ENCODE measurements around the gene CRYBA1. TPM values are rescaled to one million over a fixed set of nuclear protein-coding genes. Genes with fewer than 3 reads are reported as not detected.

Gene CRYBA1
- total and polyA plus RNA-seq, 3 experiments from 2014 or later: not detected

DNA sequence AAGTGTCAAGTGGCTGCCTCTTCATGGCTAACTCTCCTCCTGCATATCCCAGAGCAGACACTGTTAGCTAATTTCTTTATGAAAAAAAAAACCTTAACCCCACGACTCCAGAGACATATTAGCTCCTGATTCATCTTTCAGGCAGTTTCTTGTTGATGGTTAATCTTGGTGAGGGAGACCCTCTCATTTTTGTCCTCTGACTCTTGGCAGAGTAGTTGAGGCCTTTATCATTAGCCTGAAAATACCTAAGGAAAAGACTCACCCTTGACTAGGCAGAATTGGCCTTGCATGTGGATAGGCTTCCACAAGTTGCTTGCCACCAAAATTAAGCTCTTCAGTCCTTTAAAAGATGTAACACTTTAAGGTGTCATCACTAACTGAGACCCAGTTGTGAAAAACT lies 4.0 kb downstream of the CRYBA1 start:
- CTCF ChIA-PET: interaction anchor here (0.9 to 1.8 kb wide), 5 partner anchors 13 to 119 kb away, joined by 3 to 7 read pairs (median 3); no protein-coding TSS in a partner anchor
- peaks cover 0 to 17% (median 3%) of the 10 kb centered on the region in 3 donors for H3K36me3 Mint-ChIP-seq

DNA sequence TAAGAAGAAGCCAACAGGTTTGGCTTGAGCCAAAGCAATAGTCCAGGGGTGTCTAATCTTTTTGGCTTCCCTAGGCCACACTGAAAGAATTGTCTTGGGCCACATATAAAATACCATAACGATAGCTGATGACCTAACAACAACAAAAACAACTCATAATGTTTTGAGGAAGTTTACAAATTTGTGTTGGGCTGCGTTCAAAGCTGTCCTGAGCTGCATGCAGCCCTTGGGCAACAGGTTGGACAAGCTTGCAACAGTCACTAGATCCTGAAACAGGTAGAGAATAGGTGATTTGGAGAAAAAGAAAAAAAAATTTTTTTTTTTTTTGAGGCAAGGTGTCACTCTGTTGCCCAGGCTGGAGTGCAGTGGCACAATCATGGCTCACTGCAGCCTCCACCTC lies 4.5 kb downstream of the CRYBA1 start:
- H3K9me3 ChIP-seq (ENCODE audit: low read length): no peaks in the 10 kb centered on the region
- Mint-ChIP-seq H3K9me3 (no peaks in the 10 kb centered on the region), H3K27me3 (no peaks in the 10 kb centered on the region), H3K36me3 (peaks cover 0 to 21% (median 3%) of the 10 kb centered on the region in 3 donors), H3K4me1 (peaks cover 4 to 8% (median 4%) of the 10 kb centered on the region in 3 donors), H3K27ac (no peak overlapping the region), H3K4me3 (no peak overlapping the region)
- DNase-seq: no peak
- H3K4me3 ChIP-seq (ENCODE audit: low read length): no peak overlapping the region
- H3K4me1 ChIP-seq (ENCODE audit: insufficient read depth, low read length): no peaks in the 10 kb centered on the region
- no peaks in the 10 kb centered on the region for H3K36me3 ChIP-seq (ENCODE audit: insufficient read depth, low read length)
- no peaks in the 10 kb centered on the region for H3K27me3 ChIP-seq (ENCODE audit: insufficient read depth, low read length, poor library complexity, severe bottlenecking)
- POLR2A ChIA-PET: no interaction called here
- no peak overlapping the region for H3K27ac ChIP-seq (ENCODE audit: low read depth, low read length)
- CTCF ChIA-PET: interaction anchor here (0.9 to 1.8 kb wide), 4 partner anchors 14 to 119 kb away, joined by 3 to 6 read pairs (median 3); no protein-coding TSS in a partner anchor

More for the DNA sequence above, 4.0 kb downstream of the CRYBA1 start:
- Mint-ChIP-seq H3K4me3 (no peak overlapping the region), H3K9me3 (no peaks in the 10 kb centered on the region), H3K4me1 (peaks cover 0 to 6% (median 4%) of the 10 kb centered on the region in 3 donors), H3K27ac (peak overlapping the region in 1 of 8 donors; percentile 14), H3K27me3 (no peaks in the 10 kb centered on the region)
- DNase-seq: no peak
- no peaks in the 10 kb centered on the region for H3K27me3 ChIP-seq (ENCODE audit: insufficient read depth, low read length, poor library complexity, severe bottlenecking)
- POLR2A ChIA-PET: no interaction called here
- H3K4me3 ChIP-seq (ENCODE audit: low read length): no peak overlapping the region
- H3K9me3 ChIP-seq (ENCODE audit: low read length): no peaks in the 10 kb centered on the region
- H3K27ac ChIP-seq (ENCODE audit: low read depth, low read length): no peak overlapping the region
- H3K4me1 ChIP-seq (ENCODE audit: insufficient read depth, low read length): no peaks in the 10 kb centered on the region
- no peaks in the 10 kb centered on the region for H3K36me3 ChIP-seq (ENCODE audit: insufficient read depth, low read length)

DNA sequence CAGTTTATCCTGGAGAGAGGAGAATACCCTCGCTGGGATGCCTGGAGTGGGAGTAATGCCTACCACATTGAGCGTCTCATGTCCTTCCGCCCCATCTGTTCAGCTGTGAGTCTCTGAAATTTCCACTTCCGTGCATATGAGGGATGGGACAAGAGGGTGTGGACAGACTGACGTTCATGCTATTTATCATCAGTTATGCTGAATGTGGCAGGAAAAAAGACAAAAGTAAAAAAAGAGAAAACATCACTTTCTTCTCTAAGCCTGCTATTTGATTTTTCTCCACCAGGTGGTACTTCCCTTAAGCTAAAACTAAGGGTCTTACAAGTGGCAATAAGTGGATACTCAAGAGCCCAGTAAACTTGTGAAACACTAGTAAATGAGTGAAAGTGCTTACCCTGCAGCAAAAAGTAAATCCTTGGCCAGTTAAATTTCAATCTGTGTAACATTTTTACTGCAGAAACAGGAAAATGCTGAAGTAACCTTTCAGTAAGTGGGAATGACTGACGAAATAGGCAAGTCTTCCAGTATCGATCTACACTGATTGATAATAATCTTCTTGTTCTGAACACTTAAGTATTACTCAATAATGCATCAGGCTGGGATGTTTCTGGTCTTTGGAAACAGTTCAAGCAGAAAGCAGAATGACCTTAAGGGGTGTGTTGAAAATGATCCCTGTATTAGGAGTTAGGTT lies 5.6 kb downstream of the CRYBA1 start:
- Mint-ChIP-seq H3K4me1 (peaks cover 12 to 17% (median 12%) of the 10 kb centered on the region in 3 donors), H3K4me3 (no peak overlapping the region), H3K9me3 (no peaks in the 10 kb centered on the region), H3K36me3 (peaks cover 0 to 29% (median 4%) of the 10 kb centered on the region in 3 donors), H3K27me3 (no peaks in the 10 kb centered on the region), H3K27ac (peak overlapping the region in 3 of 8 donors; percentile 8 to 83 (median 75))
- H3K9me3 ChIP-seq (ENCODE audit: low read length): no peaks in the 10 kb centered on the region
- CTCF ChIA-PET: interaction anchor here (1.0 to 1.8 kb wide), 3 partner anchors 15 to 40 kb away, joined by 3 to 6 read pairs (median 3); no protein-coding TSS in a partner anchor
- POLR2A ChIA-PET: no interaction called here
- no peaks in the 10 kb centered on the region for H3K36me3 ChIP-seq (ENCODE audit: insufficient read depth, low read length)
- peak in 1 of 5 donors; percentile 9 for DNase-seq
- no peaks in the 10 kb centered on the region for H3K4me1 ChIP-seq (ENCODE audit: insufficient read depth, low read length)
- no peaks in the 10 kb centered on the region for H3K27me3 ChIP-seq (ENCODE audit: insufficient read depth, low read length, poor library complexity, severe bottlenecking)
- no peak overlapping the region for H3K27ac ChIP-seq (ENCODE audit: low read depth, low read length)
- H3K4me3 ChIP-seq (ENCODE audit: low read length): no peak overlapping the region

DNA sequence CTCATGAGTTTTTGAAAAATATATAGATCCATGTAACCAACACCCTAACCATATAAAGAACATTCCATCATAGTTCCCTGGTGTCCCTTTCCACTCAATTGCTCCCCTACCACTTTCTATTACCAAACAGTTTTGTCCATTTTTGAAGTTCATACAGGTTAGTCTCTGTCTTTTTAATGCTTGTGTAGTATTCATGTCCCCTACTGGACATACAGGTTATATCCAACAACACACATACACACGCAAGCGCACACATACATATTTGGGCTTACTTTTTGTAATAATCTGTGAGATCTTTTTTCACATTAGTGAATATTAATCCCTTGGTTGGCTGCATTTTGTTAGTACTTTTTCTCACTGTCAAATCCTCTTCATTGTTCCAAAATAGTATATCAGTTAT lies 6.4 kb downstream of the CRYBA1 start:
- Mint-ChIP-seq H3K36me3 (peaks cover 0 to 34% (median 8%) of the 10 kb centered on the region in 3 donors), H3K4me3 (no peak overlapping the region), H3K27ac (peak overlapping the region in 3 of 8 donors; percentile 7 to 83 (median 23)), H3K27me3 (no peaks in the 10 kb centered on the region), H3K9me3 (no peaks in the 10 kb centered on the region), H3K4me1 (peaks cover 16 to 25% (median 20%) of the 10 kb centered on the region in 3 donors)
- Histone ChIP-seq H3K27me3 (ENCODE audit: insufficient read depth, low read length, poor library complexity, severe bottlenecking) (no peaks in the 10 kb centered on the region), H3K9me3 (ENCODE audit: low read length) (no peaks in the 10 kb centered on the region), H3K36me3 (ENCODE audit: insufficient read depth, low read length) (no peaks in the 10 kb centered on the region), H3K27ac (ENCODE audit: low read depth, low read length) (no peak overlapping the region), H3K4me3 (ENCODE audit: low read length) (no peak overlapping the region), H3K4me1 (ENCODE audit: insufficient read depth, low read length) (no peaks in the 10 kb centered on the region)
- CTCF ChIA-PET: no interaction called here
- POLR2A ChIA-PET: no interaction called here
- no peak for DNase-seq

DNA sequence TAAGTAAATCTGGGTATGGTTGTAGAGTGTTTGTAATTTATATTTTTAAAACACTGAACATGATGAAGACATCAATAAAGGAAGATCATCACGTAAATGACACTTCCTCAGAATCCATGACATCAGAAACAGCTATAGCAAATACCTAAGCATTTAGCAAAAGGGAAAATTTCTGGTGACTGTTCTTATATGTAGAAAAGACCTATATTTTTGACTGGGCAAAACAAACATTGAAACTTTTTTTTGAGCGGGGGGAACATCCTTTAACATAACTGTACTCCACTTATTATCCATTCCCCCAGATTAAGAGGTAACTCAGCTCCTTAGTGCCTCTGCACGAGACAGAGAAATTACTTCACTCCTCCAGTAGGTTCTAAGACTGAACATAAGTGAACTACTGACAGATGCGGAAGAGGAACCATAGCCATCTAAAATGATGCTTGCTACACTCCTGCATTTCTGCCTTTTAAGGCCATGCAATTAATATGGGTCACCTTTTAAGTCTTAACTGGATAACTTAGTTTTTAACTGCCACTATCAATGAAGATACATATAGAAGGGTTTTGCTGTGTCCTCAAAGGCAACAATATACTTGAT lies 9.4 kb downstream of the CRYBA1 start:
- H3K9me3 Mint-ChIP-seq: no peaks in the 10 kb centered on the region
- no peak overlapping the region for H3K27ac ChIP-seq (ENCODE audit: low read depth, low read length)
- peaks cover 26 to 52% (median 41%) of the 10 kb centered on the region in 3 donors for H3K4me1 Mint-ChIP-seq
- no peak for DNase-seq
- ChIA-PET CTCF (interaction anchor here (0.8 to 1.5 kb wide), 5 partner anchors 10 to 27 kb away, joined by 3 to 4 read pairs (median 3); no protein-coding TSS in a partner anchor), POLR2A (interaction anchor here (1.6 kb wide), 1 partner anchor 38 kb away, joined by 7 read pairs; the partner anchor contains the start of gene NUFIP2)
- H3K36me3 Mint-ChIP-seq: peaks cover 0 to 60% (median 10%) of the 10 kb centered on the region in 3 donors
- H3K27ac Mint-ChIP-seq: peak overlapping the region in 4 of 8 donors; percentile 7 to 71 (median 28)
- no peaks in the 10 kb centered on the region for H3K27me3 Mint-ChIP-seq
- no peaks in the 10 kb centered on the region for H3K9me3 ChIP-seq (ENCODE audit: low read length)
- H3K4me3 Mint-ChIP-seq: no peak overlapping the region
- no peaks in the 10 kb centered on the region for H3K27me3 ChIP-seq (ENCODE audit: insufficient read depth, low read length, poor library complexity, severe bottlenecking)
- no peaks in the 10 kb centered on the region for H3K4me1 ChIP-seq (ENCODE audit: insufficient read depth, low read length)
- no peak overlapping the region for H3K4me3 ChIP-seq (ENCODE audit: low read length)
- H3K36me3 ChIP-seq (ENCODE audit: insufficient read depth, low read length): peaks cover 8% of the 10 kb centered on the region

DNA sequence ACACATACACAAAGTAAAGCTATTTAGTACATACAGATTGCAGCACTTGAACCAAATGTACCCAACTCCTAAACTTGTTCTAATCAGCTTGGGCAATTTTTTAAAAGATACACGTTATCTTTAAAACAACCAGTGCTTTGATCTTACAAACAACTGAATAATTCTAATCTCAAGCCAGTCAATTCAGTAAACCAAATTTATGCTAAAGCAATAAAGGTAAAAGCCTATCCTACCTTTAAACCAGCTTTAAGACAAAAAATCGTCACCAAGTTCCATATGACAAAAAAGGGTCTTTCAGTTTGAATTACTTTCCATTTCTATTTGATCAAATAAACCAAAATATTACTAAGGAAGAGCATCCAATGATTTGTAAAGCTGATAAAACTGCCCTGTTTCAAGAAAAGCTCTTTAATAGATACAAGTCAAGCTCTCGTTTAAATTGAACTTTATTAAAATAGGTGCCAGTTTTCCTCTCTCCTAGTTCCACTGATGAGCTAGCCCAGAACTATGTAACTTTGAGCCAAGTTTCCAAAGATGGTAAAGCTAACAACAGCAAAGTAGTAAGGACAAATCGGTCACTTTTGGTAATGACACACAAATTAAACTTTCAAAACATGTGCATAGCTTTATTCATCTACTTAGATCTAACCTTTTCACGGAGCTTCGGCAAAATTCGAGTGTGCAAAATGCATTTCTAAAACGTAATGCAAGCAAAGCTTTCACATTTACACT lies 10.2 kb downstream of the CRYBA1 start:
- Mint-ChIP-seq H3K4me1 (peaks cover 31 to 61% (median 49%) of the 10 kb centered on the region in 3 donors), H3K9me3 (no peaks in the 10 kb centered on the region), H3K27ac (peak overlapping the region in 7 of 8 donors; percentile 4 to 79 (median 36)), H3K4me3 (no peak overlapping the region), H3K27me3 (no peaks in the 10 kb centered on the region), H3K36me3 (peaks cover 0 to 69% (median 13%) of the 10 kb centered on the region in 3 donors)
- no peaks in the 10 kb centered on the region for H3K9me3 ChIP-seq (ENCODE audit: low read length)
- H3K27me3 ChIP-seq (ENCODE audit: insufficient read depth, low read length, poor library complexity, severe bottlenecking): no peaks in the 10 kb centered on the region
- no peak overlapping the region for H3K4me3 ChIP-seq (ENCODE audit: low read length)
- no peak for DNase-seq
- ChIA-PET POLR2A (interaction anchor here (1.2 to 1.6 kb wide), 2 partner anchors 9 to 37 kb away, joined by 3 to 7 read pairs; partner anchors contain the start of gene NUFIP2), CTCF (interaction anchor here (0.8 to 1.5 kb wide), 3 partner anchors 9 to 26 kb away, joined by 3 to 4 read pairs (median 3); no protein-coding TSS in a partner anchor)
- no peak overlapping the region for H3K27ac ChIP-seq (ENCODE audit: low read depth, low read length)
- peaks cover 15% of the 10 kb centered on the region for H3K36me3 ChIP-seq (ENCODE audit: insufficient read depth, low read length)
- peaks cover 2% of the 10 kb centered on the region for H3K4me1 ChIP-seq (ENCODE audit: insufficient read depth, low read length)

DNA sequence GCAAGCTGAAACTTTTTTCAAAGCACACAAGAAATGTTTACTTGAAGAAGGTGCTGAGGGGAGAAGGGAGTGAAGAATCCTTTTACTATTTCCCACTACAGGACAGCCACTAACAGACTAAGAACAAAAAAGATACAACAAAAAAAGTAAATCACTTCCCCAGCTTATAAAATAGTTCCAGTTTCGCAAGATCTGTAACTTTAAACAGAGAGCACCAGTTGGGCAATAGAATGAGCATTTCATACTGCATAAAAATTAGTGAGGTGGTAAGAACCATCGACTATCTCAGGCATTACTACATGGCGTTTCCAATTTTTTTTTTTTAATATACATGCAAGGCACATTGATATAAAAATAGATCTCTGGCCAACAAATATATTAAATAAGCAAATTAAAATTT lies 11.1 kb downstream of the CRYBA1 start:
- no peak overlapping the region for H3K27ac ChIP-seq (ENCODE audit: low read depth, low read length)
- no peaks in the 10 kb centered on the region for H3K9me3 Mint-ChIP-seq
- H3K27me3 ChIP-seq (ENCODE audit: insufficient read depth, low read length, poor library complexity, severe bottlenecking): no peaks in the 10 kb centered on the region
- H3K9me3 ChIP-seq (ENCODE audit: low read length): no peaks in the 10 kb centered on the region
- H3K36me3 ChIP-seq (ENCODE audit: insufficient read depth, low read length): peaks cover 18% of the 10 kb centered on the region
- peaks cover 0 to 72% (median 14%) of the 10 kb centered on the region in 3 donors for H3K36me3 Mint-ChIP-seq
- H3K4me1 ChIP-seq (ENCODE audit: insufficient read depth, low read length): peaks cover 5% of the 10 kb centered on the region
- no peak overlapping the region for H3K4me3 ChIP-seq (ENCODE audit: low read length)
- ChIA-PET POLR2A (interaction anchor here (1.1 to 1.2 kb wide), 2 partner anchors 9 to 35 kb away, joined by 3 to 5 read pairs; no protein-coding TSS in a partner anchor), CTCF (interaction anchor here (1.4 kb wide), 2 partner anchors 17 to 109 kb away, joined by 3 read pairs; no protein-coding TSS in a partner anchor)
- DNase-seq: no peak
- peaks cover 33 to 61% (median 57%) of the 10 kb centered on the region in 3 donors for H3K4me1 Mint-ChIP-seq
- H3K27me3 Mint-ChIP-seq: no peaks in the 10 kb centered on the region
- H3K27ac Mint-ChIP-seq: peak overlapping the region in 7 of 8 donors; percentile 29 to 83 (median 43)
- no peak overlapping the region for H3K4me3 Mint-ChIP-seq

Data from CD8-positive, alpha-beta memory T cell (primary cell).